Immature natural killer cell (primary cell): ENCODE measurements around the gene C19orf44. TPM values are rescaled to one million over a fixed set of nuclear protein-coding genes. Genes with fewer than 3 reads are reported as not detected.
A peak's percentile ranks its signal among the peaks of the same experiment; 100 is the strongest.
"Not testable (repeated sequence)": the region's sequence is repeated elsewhere in the genome, so short reads cannot be mapped to it uniquely, and the experiment has no call there.

ENCODE experiments used
- DNase-seq, 3 donors: peaks; one replicate each; pipeline ENCODE4 v3.0.0; 2022; ENCODE audit warnings: mixed read lengths in 1 of 3
- H3K27ac Mint-ChIP-seq, 6 donors: one replicate each; pipeline ENCODE4 v1.8.0; 2020; ENCODE audit warnings: mixed read lengths in 6 of 6, mild to moderate bottlenecking in 5 of 6, inconsistent platforms in 4 of 6, moderate library complexity in 3 of 6
- H3K27me3 Mint-ChIP-seq, 3 donors: one replicate each; pipeline ENCODE4 v1.8.0; 2020 to 2021; ENCODE audit warnings: low read depth in 3 of 3, mild to moderate bottlenecking in 3 of 3, mixed read lengths in 3 of 3, moderate library complexity in 3 of 3, inconsistent platforms in 1 of 3
- H3K36me3 Mint-ChIP-seq, 3 donors: one replicate each; pipeline ENCODE4 v1.8.0; 2020; ENCODE audit warnings: mixed read lengths in 3 of 3, inconsistent platforms in 2 of 3, mild to moderate bottlenecking in 2 of 3
- H3K4me1 Mint-ChIP-seq, 2 donors: one replicate each; pipeline ENCODE4 v1.8.0; 2020; ENCODE audit warnings: inconsistent platforms in 2 of 2, mild to moderate bottlenecking in 2 of 2, mixed read lengths in 2 of 2, moderate library complexity in 1 of 2
- H3K4me3 Mint-ChIP-seq, 5 donors: one replicate each; pipeline ENCODE4 v1.8.0; 2020; ENCODE audit warnings: mild to moderate bottlenecking in 5 of 5, mixed read lengths in 5 of 5, inconsistent platforms in 3 of 5, moderate library complexity in 3 of 5
- H3K9me3 Mint-ChIP-seq, 6 donors: one replicate each; pipeline ENCODE4 v1.8.0; 2020; ENCODE audit warnings: mild to moderate bottlenecking in 6 of 6, mixed read lengths in 6 of 6, inconsistent platforms in 4 of 6, moderate library complexity in 3 of 6
- polyA plus RNA-seq, 3 donors: library from polyadenylated mRNA; unstranded; fragments of 300-500 nt; fragmentation: Illumina TruSeq; gene quantifications; one replicate each; pipeline ENCODE4 v1.2.3, GENCODE V29; 2021

C19orf44 gene
- polyA plus RNA-seq, 3 donors from 2014 or later: 0.80 to 1.2 TPM; not detected in 1

DNA sequence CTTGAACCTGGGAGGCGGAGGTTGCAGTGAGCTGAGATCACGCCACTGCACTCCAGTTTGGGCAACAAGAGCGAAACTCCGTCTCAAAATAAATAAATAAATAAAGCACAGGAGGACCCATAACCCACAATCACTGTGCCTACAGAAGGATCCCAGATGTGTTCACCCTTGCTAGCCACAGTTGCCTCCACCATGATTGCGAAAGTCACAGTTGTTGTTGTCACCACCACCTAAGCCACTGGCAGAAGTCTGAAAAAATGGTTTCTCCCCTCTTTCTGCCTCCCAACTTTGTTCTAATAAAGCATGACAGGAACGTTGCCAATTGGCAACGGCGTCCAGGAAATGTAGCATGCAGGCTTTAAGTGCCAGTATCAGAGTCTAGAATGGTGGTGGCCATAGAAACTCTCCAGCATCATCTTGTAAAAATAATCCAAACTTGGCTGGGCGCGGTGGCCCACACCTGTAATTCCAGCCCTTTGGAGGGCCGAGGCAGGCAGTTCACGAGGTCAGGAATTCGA, 22.3 kb upstream of the C19orf44 start:
- Mint-ChIP-seq H3K9me3 (no peaks in the 10 kb centered on the region), H3K4me1 (peaks cover 22 to 24% of the 10 kb centered on the region in 2 donors), H3K36me3 (no peaks in the 10 kb centered on the region), H3K27ac (no peak overlapping the region), H3K4me3 (peak overlapping the region in 2 of 5 donors; percentile 3 to 25), H3K27me3 (peaks cover 0 to 4% (median 2%) of the 10 kb centered on the region in 3 donors)
- no peak for DNase-seq

DNA sequence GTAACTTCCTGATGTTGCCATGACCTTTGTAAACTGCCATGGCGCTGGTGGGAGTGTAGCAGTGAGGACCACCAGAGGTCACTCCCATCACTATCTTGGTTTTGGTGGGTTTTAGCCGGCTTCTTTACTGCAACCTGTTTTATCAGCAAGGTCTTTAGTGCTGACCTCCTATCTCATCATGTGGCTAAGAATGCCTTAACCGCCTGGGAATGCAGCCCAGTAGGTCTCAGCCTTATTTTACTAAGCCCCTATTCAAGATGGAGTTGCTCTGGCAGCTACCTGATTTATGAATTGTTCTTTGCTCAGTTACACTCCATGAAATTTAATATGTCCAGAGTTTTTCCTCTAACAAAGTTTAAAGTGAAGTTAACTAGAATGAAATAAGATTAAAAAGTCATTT, 19.8 kb upstream of the C19orf44 start:
- Mint-ChIP-seq H3K4me1 (no peaks in the 10 kb centered on the region), H3K36me3 (no peaks in the 10 kb centered on the region), H3K27ac (no peak overlapping the region), H3K4me3 (no peak overlapping the region), H3K27me3 (peaks cover 0 to 4% (median 3%) of the 10 kb centered on the region in 3 donors), H3K9me3 (no peaks in the 10 kb centered on the region)
- no peak for DNase-seq

DNA sequence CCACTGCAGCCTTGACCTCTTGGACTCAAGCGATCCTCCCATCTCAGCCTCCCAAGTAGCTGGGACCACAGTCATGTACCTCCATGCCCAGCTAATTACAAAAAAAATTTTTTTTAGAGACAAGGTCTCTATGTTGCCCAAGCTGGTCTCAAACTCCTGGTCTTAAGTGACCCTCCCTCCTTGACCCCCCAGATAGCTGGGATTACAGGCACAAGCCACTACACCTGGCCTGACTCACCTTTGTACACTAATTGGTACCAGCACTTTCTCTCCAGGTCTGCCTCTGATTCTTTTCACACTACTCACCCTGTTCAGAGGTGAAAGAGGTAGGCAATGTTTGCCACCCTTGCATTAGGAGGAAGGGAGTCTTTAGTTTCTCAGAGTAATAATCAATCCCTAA, 18.9 kb upstream of the C19orf44 start:
- no peak for DNase-seq
- Mint-ChIP-seq H3K27ac (no peak overlapping the region), H3K36me3 (no peaks in the 10 kb centered on the region), H3K27me3 (peaks cover 0 to 4% (median 3%) of the 10 kb centered on the region in 3 donors), H3K4me3 (no peak overlapping the region), H3K9me3 (no peaks in the 10 kb centered on the region), H3K4me1 (no peaks in the 10 kb centered on the region)

DNA sequence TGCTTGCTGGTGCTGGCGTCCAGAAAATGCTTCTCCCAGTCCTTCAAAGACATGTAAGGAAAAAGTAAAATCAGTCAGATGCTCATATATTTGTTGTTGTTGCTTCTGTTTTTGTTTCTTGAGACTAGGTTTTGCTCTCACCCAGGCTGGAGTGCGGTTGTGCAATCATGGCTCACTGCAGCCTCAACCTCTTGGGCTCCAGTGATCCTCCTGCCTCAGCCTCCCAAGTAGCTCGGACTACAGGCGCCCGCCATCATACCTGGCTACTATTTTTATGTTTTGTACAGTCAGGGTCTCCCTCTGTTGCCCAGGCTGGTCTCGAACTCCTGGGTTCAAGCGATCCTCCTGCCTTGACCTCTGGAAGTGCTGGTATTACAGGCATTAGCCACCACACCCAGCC, 13.4 kb upstream of the C19orf44 start:
- Mint-ChIP-seq H3K27me3 (peaks cover 0 to 4% (median 0%) of the 10 kb centered on the region in 3 donors), H3K4me1 (no peaks in the 10 kb centered on the region), H3K9me3 (no peaks in the 10 kb centered on the region), H3K27ac (no peak overlapping the region), H3K36me3 (no peaks in the 10 kb centered on the region), H3K4me3 (no peak overlapping the region)
- no peak for DNase-seq

DNA sequence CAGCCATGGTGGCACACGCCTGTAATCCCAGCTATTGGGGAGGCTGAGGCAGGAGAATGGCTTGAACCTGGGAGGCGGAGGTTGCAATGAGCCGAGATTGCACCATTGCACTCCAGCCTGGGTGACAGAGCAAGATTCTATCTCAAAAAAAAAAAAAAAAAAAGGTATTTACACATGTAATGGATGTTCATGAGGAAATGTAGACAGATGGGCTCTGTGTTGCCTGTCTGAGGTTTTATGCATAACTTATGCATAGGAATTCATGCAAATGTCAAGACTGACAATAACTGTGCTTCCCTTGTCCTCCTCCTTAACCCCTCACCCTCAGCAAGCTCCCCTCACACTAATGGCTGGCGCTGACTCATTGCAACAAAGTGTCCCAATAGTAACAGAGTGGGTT, 9.7 kb upstream of the C19orf44 start:
- not testable (repeated sequence) for H3K4me3 Mint-ChIP-seq, H3K27ac Mint-ChIP-seq, H3K9me3 Mint-ChIP-seq, H3K27me3 Mint-ChIP-seq, H3K36me3 Mint-ChIP-seq, H3K4me1 Mint-ChIP-seq, DNase-seq

DNA sequence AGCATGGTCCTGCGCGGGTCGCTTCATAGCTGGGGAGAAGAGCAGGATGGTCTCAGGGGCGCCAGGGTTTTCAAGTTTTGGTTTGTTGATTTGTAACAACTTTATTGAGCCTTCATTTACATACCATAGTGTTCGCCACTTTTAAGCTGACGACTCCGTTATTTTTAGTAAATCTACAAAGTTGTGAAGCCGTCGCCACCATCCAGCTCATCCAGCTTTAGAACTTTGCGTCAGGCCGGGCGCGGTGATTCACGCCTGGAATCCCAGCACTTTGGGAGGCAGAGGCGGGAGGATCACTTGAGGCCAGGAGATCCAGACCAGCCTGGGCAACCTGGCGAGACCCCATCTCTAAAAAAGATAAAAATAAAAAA, 404 bp downstream of the C19orf44 start:
- Mint-ChIP-seq H3K27me3 (peaks cover 0 to 2% (median 0%) of the 10 kb centered on the region in 3 donors), H3K4me1 (peaks cover 8 to 29% of the 10 kb centered on the region in 2 donors), H3K36me3 (peaks cover 0 to 4% (median 3%) of the 10 kb centered on the region in 3 donors), H3K27ac (peak overlapping the region; percentile 79 to 97 (median 94)), H3K9me3 (no peaks in the 10 kb centered on the region), H3K4me3 (peak overlapping the region; percentile 88 to 96 (median 93))
- DNase-seq: no peak

DNA sequence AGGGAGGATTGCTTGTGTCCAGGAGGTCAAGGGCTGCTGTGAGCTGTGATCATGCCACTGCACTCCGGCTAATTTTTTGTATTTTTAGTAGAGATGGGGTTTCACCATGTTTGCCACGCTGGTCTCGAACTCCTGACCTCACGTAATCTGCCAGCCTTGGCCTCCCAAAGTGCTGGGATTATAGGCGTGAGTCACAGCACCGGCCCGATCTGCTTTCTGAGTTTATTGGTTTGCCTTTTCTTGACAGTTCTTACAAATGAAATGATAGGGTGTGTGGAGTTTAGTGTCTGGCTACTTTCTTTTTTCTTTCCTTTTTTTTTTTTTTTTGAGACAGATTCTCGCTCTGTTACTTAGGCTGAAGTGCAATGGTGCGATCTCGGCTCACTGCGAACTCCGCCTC, 848 bp downstream of the C19orf44 start:
- Mint-ChIP-seq H3K36me3 (peaks cover 0 to 4% (median 3%) of the 10 kb centered on the region in 3 donors), H3K4me3 (peak overlapping the region; percentile 38 to 96 (median 88)), H3K4me1 (peaks cover 8 to 29% of the 10 kb centered on the region in 2 donors), H3K27me3 (peaks cover 0 to 2% (median 0%) of the 10 kb centered on the region in 3 donors), H3K9me3 (no peaks in the 10 kb centered on the region), H3K27ac (peak overlapping the region in 2 of 6 donors; percentile 25 to 40)
- no peak for DNase-seq

DNA sequence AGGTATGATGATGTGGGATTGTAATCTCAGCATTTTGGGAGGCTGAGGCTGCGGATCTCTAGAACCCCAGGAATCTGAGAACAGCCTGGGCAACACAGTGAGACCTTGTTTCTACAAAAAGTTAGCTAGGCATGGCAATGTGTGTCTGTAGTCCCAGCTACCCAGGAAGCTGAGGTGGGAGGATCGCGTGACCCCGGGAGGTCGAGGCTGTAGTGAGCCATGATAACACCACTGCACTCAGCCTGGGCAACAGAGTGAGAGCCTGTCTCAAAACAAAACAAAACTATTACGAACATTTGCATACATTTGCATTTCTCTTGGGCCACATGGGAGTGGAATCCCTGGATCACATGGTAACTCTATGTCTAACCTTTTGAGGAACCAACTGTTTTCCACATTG, 1.6 kb downstream of the C19orf44 start:
- H3K9me3 Mint-ChIP-seq: no peaks in the 10 kb centered on the region
- peak overlapping the region in 4 of 5 donors; percentile 45 to 53 (median 50) for H3K4me3 Mint-ChIP-seq
- H3K4me1 Mint-ChIP-seq: peaks cover 8 to 29% of the 10 kb centered on the region in 2 donors
- H3K27ac Mint-ChIP-seq: peak overlapping the region in 1 of 6 donors; percentile 39
- peaks cover 0 to 2% (median 0%) of the 10 kb centered on the region in 3 donors for H3K27me3 Mint-ChIP-seq
- peaks cover 0 to 4% (median 3%) of the 10 kb centered on the region in 3 donors for H3K36me3 Mint-ChIP-seq
- DNase-seq: no peak

DNA sequence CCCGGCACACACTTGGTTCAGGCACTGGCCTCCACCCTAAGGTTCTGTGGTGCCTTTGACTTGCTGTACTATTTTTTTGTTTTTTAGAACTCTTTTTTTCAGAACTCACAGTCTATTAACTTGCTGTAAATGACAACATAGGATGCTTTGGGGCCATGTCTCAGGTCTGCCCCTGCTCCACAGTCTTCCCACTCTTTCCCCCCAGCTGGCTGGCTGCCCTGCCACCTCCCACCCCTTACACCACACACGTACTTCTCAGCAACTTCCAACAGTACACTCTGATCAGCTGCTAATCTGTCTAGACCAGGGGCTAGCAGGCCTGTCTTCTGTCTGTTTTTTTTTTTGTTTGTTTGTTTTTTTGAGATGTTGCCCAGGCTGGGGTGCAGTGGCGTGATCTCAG, 8.1 kb downstream of the C19orf44 start:
- no peak overlapping the region for H3K4me3 Mint-ChIP-seq
- H3K4me1 Mint-ChIP-seq: no peaks in the 10 kb centered on the region
- no peak for DNase-seq
- no peaks in the 10 kb centered on the region for H3K27me3 Mint-ChIP-seq
- H3K27ac Mint-ChIP-seq: no peak overlapping the region
- H3K9me3 Mint-ChIP-seq: no peaks in the 10 kb centered on the region
- peaks cover 0 to 4% (median 3%) of the 10 kb centered on the region in 3 donors for H3K36me3 Mint-ChIP-seq

DNA sequence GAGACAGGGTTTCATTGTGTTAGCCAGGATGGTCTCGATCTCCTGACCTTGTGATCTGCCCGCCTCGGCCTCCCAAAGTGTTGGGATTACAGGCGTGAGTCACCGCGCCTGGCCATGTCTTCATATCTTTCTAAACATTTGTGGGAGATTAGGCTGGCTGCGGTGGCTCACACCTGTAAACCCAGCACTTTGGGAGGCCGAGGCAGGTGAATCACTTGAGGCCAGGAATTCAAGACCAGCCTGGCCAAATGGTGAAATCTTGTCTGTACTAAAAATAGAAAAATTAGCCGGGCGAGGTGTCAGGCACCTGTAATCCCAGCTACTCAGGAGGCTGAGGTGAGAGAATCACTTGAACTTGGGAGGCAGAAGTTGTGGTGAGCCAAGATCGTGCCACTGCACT, 10.0 kb downstream of the C19orf44 start:
- not testable (repeated sequence) for H3K9me3 Mint-ChIP-seq, H3K4me3 Mint-ChIP-seq, H3K27ac Mint-ChIP-seq, H3K27me3 Mint-ChIP-seq, H3K36me3 Mint-ChIP-seq, H3K4me1 Mint-ChIP-seq, DNase-seq

DNA sequence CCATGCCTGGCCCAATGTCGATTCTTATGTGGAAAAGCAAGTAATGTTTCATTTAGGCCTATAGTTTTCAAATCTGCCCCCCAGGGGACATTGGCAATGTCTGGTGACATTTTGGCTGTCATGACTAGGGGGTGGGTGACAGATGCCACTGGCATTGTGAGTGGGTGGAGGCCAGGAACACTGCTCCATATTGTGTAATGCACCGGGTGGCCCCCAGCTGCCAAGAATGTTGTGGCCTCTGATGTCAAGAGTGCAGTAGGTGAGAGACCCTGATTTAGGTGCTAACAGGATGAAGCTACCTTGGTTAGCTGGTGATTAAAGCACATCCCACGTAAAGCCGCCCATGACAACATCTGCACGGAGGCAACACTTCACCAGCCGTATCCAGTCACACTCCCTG, 10.8 kb downstream of the C19orf44 start:
- Mint-ChIP-seq H3K4me1 (no peaks in the 10 kb centered on the region), H3K27ac (no peak overlapping the region), H3K36me3 (no peaks in the 10 kb centered on the region), H3K9me3 (no peaks in the 10 kb centered on the region), H3K27me3 (peaks cover 0 to 2% (median 0%) of the 10 kb centered on the region in 3 donors), H3K4me3 (no peak overlapping the region)
- DNase-seq: no peak

DNA sequence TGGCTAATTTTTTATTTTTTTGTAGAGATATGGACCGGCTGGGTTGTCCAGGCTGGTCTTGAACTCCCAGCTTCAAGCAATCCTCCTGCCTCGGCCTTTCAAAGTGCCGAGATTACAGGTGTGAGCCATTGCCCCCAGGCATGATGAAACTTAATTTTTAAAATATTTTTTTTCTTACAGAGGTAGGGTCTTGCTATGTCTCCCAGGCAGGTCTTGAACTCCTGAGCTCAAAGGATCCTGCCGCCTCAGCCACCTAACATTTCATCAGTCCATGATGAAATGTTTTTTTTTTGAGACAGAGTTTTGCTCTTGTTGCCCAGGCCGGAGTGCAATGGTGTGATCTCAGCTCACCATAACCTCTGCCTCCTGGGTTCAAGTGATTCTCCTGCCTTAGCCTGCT, 12.4 kb downstream of the C19orf44 start:
- Mint-ChIP-seq H3K27me3 (peaks cover 0 to 2% (median 0%) of the 10 kb centered on the region in 3 donors), H3K4me3 (no peak overlapping the region), H3K36me3 (no peaks in the 10 kb centered on the region), H3K27ac (no peak overlapping the region), H3K9me3 (no peaks in the 10 kb centered on the region), H3K4me1 (no peaks in the 10 kb centered on the region)
- DNase-seq: no peak

DNA sequence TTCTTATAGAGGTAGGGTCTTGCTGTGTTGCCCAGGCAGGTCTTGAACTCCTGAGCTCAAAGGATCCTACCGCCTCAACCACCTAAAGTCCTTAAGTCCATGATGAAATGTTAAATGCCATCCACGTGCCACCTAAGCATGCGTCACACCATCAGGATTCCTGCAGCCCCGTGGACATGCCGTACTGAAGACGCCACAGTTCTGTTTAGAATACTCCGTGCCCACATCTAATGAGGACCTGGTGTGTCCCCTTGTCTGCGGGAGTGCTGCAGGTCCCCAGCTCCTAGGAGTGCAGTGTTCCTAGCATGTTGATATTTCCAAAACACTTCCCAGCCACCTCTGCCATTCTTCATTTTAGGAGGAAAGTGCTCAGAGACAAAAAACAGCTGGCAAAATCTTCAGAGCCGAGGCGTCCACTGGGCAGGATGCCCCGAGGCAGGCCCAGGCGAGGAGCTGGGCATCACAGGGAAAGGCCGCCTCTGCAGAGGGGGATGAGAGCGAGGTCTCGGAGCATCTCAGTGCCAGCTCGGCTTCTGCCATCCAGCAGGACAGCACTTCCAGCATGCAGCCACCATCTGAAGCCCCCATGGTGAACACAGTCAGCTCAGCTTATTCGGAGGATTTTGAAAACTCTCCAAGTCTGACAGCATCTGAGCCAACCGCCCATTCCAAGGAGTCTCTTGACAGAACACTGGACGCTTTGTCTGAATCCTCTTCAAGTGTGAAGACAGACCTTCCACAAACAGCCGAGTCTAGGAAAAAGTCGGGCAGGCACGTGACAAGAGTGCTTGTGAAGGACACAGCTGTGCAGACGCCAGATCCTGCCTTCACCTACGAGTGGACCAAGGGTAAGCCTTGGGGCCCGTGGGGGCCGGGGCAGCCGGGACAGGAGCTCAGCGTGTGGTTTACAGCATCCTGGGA, 13.2 kb downstream of the C19orf44 start:
- Mint-ChIP-seq H3K27me3 (peaks cover 0 to 2% (median 0%) of the 10 kb centered on the region in 3 donors), H3K4me1 (no peaks in the 10 kb centered on the region), H3K36me3 (no peaks in the 10 kb centered on the region), H3K27ac (no peak overlapping the region), H3K4me3 (no peak overlapping the region), H3K9me3 (no peaks in the 10 kb centered on the region)
- no peak for DNase-seq

DNA sequence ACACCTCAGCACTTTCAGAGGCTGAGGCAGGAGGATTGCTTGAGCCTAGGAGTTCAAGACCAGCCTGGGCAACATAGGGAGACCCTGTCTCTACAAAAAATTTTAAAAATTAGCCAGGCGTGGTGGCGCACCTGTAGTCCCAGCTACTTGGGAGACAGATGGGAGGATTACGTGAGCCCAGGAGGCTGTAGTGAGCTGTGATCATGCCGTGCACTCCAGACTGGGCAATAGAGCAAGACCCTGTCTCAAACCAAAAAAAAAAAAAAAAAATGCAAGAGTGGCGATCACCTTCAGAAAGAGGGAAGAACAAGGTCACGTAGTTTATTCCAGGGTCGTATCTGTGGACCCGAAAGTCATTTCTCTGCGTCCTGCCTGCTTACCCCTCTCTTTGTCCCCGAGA, 16.4 kb downstream of the C19orf44 start:
- not testable (repeated sequence) for H3K36me3 Mint-ChIP-seq, H3K27me3 Mint-ChIP-seq, DNase-seq, H3K27ac Mint-ChIP-seq, H3K9me3 Mint-ChIP-seq, H3K4me3 Mint-ChIP-seq
- peaks cover 11 to 12% of the 10 kb centered on the region in 2 donors for H3K4me1 Mint-ChIP-seq
